ENCODE measurements around the gene MYCBP2.

The MYCBP2 gene

DNA sequence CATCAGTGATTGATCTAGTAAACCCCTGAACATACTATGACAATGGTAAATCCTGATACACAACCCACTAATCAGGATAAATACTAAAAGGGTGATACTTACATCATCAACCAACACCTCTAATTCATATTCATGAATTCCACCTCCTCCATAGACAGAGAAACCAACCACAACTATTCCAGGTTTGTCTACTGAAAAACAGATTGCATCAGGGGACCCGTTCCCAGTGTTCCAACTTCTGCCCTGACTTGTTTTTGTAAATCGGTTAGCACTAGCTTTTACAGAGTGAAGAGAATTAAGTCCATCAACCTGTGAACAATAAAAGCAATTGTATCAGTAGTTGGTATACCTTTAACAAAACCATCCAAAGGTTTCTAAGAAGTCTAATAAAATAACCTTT lies 149.2 kb downstream of the MYCBP2 start:
- H3K36me3 ChIP-seq (ENCODE audit: control insufficient read depth, insufficient read depth, low read length) = peaks cover 8% of the 10 kb centered on the region
- H3K4me3 ChIP-seq (replicated peaks; ENCODE audit: low read depth, low read length) = no peak overlapping the region
- no peak for DNase-seq (ENCODE audit: extremely low read depth, insufficient read length)
- TF ChIP-seq, protein P1, sequence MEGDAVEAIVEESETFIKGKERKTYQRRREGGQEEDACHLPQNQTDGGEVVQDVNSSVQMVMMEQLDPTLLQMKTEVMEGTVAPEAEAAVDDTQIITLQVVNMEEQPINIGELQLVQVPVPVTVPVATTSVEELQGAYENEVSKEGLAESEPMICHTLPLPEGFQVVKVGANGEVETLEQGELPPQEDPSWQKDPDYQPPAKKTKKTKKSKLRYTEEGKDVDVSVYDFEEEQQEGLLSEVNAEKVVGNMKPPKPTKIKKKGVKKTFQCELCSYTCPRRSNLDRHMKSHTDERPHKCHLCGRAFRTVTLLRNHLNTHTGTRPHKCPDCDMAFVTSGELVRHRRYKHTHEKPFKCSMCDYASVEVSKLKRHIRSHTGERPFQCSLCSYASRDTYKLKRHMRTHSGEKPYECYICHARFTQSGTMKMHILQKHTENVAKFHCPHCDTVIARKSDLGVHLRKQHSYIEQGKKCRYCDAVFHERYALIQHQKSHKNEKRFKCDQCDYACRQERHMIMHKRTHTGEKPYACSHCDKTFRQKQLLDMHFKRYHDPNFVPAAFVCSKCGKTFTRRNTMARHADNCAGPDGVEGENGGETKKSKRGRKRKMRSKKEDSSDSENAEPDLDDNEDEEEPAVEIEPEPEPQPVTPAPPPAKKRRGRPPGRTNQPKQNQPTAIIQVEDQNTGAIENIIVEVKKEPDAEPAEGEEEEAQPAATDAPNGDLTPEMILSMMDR (IDR thresholded peaks at IDR 0.05; ENCODE audit: insufficient read depth, low read length, poor library complexity, severe bottlenecking) = no peak
- H3K27me3 ChIP-seq (replicated peaks; ENCODE audit: control insufficient read depth, insufficient read depth, low read length) = no peaks in the 10 kb centered on the region

GRCh38 chr13:77176350-77176749 lies 150.5 kb downstream of the MYCBP2 start:
- H3K4me3 ChIP-seq (replicated peaks; ENCODE audit: low read depth, low read length) = no peak overlapping the region
- no peaks in the 10 kb centered on the region for H3K27me3 ChIP-seq (replicated peaks; ENCODE audit: control insufficient read depth, insufficient read depth, low read length)
- TF ChIP-seq, protein P1 (IDR thresholded peaks at IDR 0.05; ENCODE audit: insufficient read depth, low read length, poor library complexity, severe bottlenecking) = no peak
- peaks cover 7% of the 10 kb centered on the region for H3K36me3 ChIP-seq (ENCODE audit: control insufficient read depth, insufficient read depth, low read length)
- no peak for DNase-seq (ENCODE audit: extremely low read depth, insufficient read length)

DNA sequence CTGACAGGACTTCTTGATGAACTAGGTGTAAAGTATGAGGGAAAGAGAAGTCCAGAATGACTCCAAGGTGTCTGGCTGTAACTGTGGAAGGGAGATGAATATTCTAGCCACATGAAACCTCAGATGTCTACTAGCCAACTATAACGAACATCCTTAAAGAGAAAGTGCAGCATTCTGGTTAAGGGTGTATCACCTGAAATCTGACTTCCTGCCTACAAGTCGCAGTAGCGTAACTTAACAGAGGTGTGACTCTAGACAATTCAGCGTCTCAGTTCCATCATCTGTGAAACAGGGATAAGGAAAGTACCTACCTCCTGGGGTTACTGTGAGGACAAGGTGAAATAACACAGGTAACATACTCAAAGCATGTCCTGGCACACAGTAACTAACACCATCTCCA lies 154.2 kb downstream of the MYCBP2 start:
- H3K36me3 ChIP-seq (ENCODE audit: control insufficient read depth, insufficient read depth, low read length) = peaks cover 8% of the 10 kb centered on the region
- H3K27me3 ChIP-seq (replicated peaks; ENCODE audit: control insufficient read depth, insufficient read depth, low read length) = no peaks in the 10 kb centered on the region
- no peak for DNase-seq (ENCODE audit: extremely low read depth, insufficient read length)
- no peak overlapping the region for H3K4me3 ChIP-seq (replicated peaks; ENCODE audit: low read depth, low read length)
- TF ChIP-seq, protein P1 (IDR thresholded peaks at IDR 0.05; ENCODE audit: insufficient read depth, low read length, poor library complexity, severe bottlenecking) = no peak

GRCh38 chr13:77171451-77171850 lies 155.4 kb downstream of the MYCBP2 start:
- DNase-seq (ENCODE audit: extremely low read depth, insufficient read length) = no peak
- Histone ChIP-seq H3K27me3 (replicated peaks; ENCODE audit: control insufficient read depth, insufficient read depth, low read length) (no peaks in the 10 kb centered on the region), H3K36me3 (ENCODE audit: control insufficient read depth, insufficient read depth, low read length) (peaks cover 6% of the 10 kb centered on the region), H3K4me3 (replicated peaks; ENCODE audit: low read depth, low read length) (no peak overlapping the region)
- TF ChIP-seq, protein P1 (IDR thresholded peaks at IDR 0.05; ENCODE audit: insufficient read depth, low read length, poor library complexity, severe bottlenecking) = no peak

DNA sequence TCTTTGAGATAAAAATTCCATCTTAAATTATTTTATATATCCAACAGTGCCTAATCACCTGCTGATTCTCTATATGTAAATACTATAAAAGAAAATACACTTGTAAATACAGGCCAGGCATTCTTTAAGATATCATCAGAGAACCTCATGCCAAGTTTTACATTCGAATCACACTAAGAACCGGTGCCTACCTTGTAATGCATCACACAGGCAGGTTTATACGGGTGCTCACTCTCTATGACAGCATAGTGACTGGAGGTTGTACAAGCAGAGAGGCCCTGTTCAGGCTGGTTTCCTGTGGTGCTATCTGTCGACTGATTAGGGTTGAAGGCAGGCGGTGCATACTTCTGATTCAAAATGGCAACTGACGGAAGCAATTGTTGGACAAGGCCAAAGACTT lies 158.7 kb downstream of the MYCBP2 start:
- no peaks in the 10 kb centered on the region for H3K27me3 ChIP-seq (replicated peaks; ENCODE audit: control insufficient read depth, insufficient read depth, low read length)
- no peak overlapping the region for H3K4me3 ChIP-seq (replicated peaks; ENCODE audit: low read depth, low read length)
- TF ChIP-seq, protein P1 (IDR thresholded peaks at IDR 0.05; ENCODE audit: insufficient read depth, low read length, poor library complexity, severe bottlenecking) = no peak
- no peak for DNase-seq (ENCODE audit: extremely low read depth, insufficient read length)
- peaks cover 6% of the 10 kb centered on the region for H3K36me3 ChIP-seq (ENCODE audit: control insufficient read depth, insufficient read depth, low read length)

GRCh38 chr13:77150651-77151050 lies 176.2 kb downstream of the MYCBP2 start:
- Histone ChIP-seq H3K36me3 (ENCODE audit: control insufficient read depth, insufficient read depth, low read length) (peaks cover 7% of the 10 kb centered on the region), H3K27me3 (replicated peaks; ENCODE audit: control insufficient read depth, insufficient read depth, low read length) (no peaks in the 10 kb centered on the region), H3K4me3 (replicated peaks; ENCODE audit: low read depth, low read length) (no peak overlapping the region)
- DNase-seq (ENCODE audit: extremely low read depth, insufficient read length) = no peak
- TF ChIP-seq, protein P1 (IDR thresholded peaks at IDR 0.05; ENCODE audit: insufficient read depth, low read length, poor library complexity, severe bottlenecking) = no peak

Data from GM06990 (cell line).